Activated T-cell treated with anti-CD3 and anti-CD28 coated beads, Interleukin-2, amount 50 U/mL, for 48 hours (primary cell): ENCODE data around the gene IFNLR1.
"Not testable (repeated sequence)": the region's sequence is repeated elsewhere in the genome, so short reads cannot be mapped to it uniquely, and the experiment has no call there.

Experiments used
- DNase-seq, 2 experiments: peaks; one replicate each; pipeline ENCODE4 v3.0.0-alpha.2; 2020

Gene IFNLR1

GRCh38 chr1:24186993-24187790, at the start of gene IFNLR1:
IFNLR1 (minus strand) TSS chr1:24187289; CDS start chr1:24187248, 41 bp downstream.
- peak; percentile 79 to 87 for DNase-seq

GRCh38 chr1:24235921-24236788, 49.1 kb upstream of the IFNLR1 start:
- peak; percentile 68 to 72 for DNase-seq

- DNase-seq, result no peak
Measured at GRCh38 chr1:24233684-24234600, 46.9 kb upstream of the IFNLR1 start.

GRCh38 chr1:24231701-24232100, 44.6 kb upstream of the IFNLR1 start:
- DNase-seq, result no peak

GRCh38 chr1:24228311-24228710, 41.2 kb upstream of the IFNLR1 start:
- no peak for DNase-seq

- no peak for DNase-seq
Measured at GRCh38 chr1:24226749-24227148, 39.7 kb upstream of the IFNLR1 start.

- DNase-seq, result no peak
Measured at GRCh38 chr1:24224761-24225160, 37.7 kb upstream of the IFNLR1 start.

- DNase-seq, result no peak
Measured at GRCh38 chr1:24224086-24224485, 37.0 kb upstream of the IFNLR1 start.

GRCh38 chr1:24222793-24223192, 35.7 kb upstream of the IFNLR1 start:
- DNase-seq, result no peak

- DNase-seq, result no peak
Measured at GRCh38 chr1:24222008-24222605, 35.0 kb upstream of the IFNLR1 start.

GRCh38 chr1:24221246-24221645, 34.2 kb upstream of the IFNLR1 start:
- no peak for DNase-seq

- no peak for DNase-seq
Measured at GRCh38 chr1:24216276-24217074, 29.4 kb upstream of the IFNLR1 start.

GRCh38 chr1:24215226-24215814, 28.2 kb upstream of the IFNLR1 start:
- no peak for DNase-seq

GRCh38 chr1:24212376-24212775, 25.3 kb upstream of the IFNLR1 start:
- no peak for DNase-seq

- no peak for DNase-seq
Measured at GRCh38 chr1:24210195-24210627, 23.1 kb upstream of the IFNLR1 start.

GRCh38 chr1:24209097-24209496, 22.0 kb upstream of the IFNLR1 start:
- no peak for DNase-seq

GRCh38 chr1:24207709-24208108, 20.6 kb upstream of the IFNLR1 start:
- DNase-seq, result no peak

GRCh38 chr1:24207395-24207687, 20.3 kb upstream of the IFNLR1 start:
- not testable (repeated sequence) for DNase-seq

- DNase-seq, result no peak
Measured at GRCh38 chr1:24206516-24207394, 19.7 kb upstream of the IFNLR1 start.

GRCh38 chr1:24206083-24206464, 19.0 kb upstream of the IFNLR1 start:
- no peak for DNase-seq
